K562 (cell line): ENCODE results near the gene TMEM123. TPM values are rescaled to one million over a fixed set of nuclear protein-coding genes. Genes with fewer than 3 reads are reported as not detected.

Source experiments
- C11orf30 ChIP-seq: fragments of 450-650 bp; IDR thresholded peaks from 2 replicates; pipeline ENCODE4 v1.6.1; 2016; ENCODE audit warnings: low read depth, mild to moderate bottlenecking
- CEBPG ChIP-seq, 3 experiments: fragments of 200-800 bp in 1 of 3; sonication (Bioruptor generic) in 1 of 3; sonication (generic) in 1 of 3; formaldehyde crosslinking in 1 of 3; IDR thresholded peaks in 2 of 3; conservative IDR thresholded peaks in 1 of 3; 2 replicates each; pipeline versions ENCODE4 v1.6.1 to v1.8.0; 2016 to 2022; ENCODE audit warnings: missing compliant biosample characterization in 2 of 3, missing genetic modification characterization in 2 of 3, mild to moderate bottlenecking in 1 of 3, missing genetic modification reagents in 1 of 3
- MCM3 ChIP-seq: fragments of 450-650 bp; IDR thresholded peaks from 2 replicates; pipeline ENCODE4 v1.6.1; 2016
- TRIM24 ChIP-seq, 2 experiments: fragments of 450-650 bp; IDR thresholded peaks; 2 replicates each; pipeline ENCODE4 v1.6.1; 2016
- ZNF311 ChIP-seq: fragments of 250-450 bp; sonication (Bioruptor Pico); IDR thresholded peaks from 2 replicates; pipeline ENCODE4 v1.4.0; 2020; ENCODE audit warnings: mild to moderate bottlenecking, moderate library complexity
- ZNF644 ChIP-seq: fragments of 200-800 bp; sonication (Bioruptor generic); IDR thresholded peaks from 2 replicates; pipeline ENCODE4 v1.6.1; 2016; ENCODE audit warnings: low read depth, missing genetic modification characterization, missing compliant biosample characterization
- ZSCAN29 ChIP-seq: fragments of 450-650 bp; IDR thresholded peaks from 2 replicates; pipeline ENCODE4 v1.6.1; 2017
- polyA plus RNA-seq, 8 experiments: library from polyadenylated mRNA; depleted of rRNA in 4 of 8; stranded (reverse) in 5 of 8; unstranded in 3 of 8; fragments of >200 nt; fragmentation: Nextera tagmentation in 2 of 8; fragmentation: Illumina TruSeq in 1 of 8; extraction: Ambion mirVana in 2 of 8; extraction: Trizol in 1 of 8; gene quantifications; 2 replicates each; pipeline versions ENCODE4 v1.2.1 to v1.2.3, GENCODE V29; 2011 to 2014; ENCODE audit warnings: inconsistent platforms in 1 of 8, missing spikeins in 1 of 8
- total RNA-seq, 7 experiments: library from RNA; depleted of rRNA in 6 of 7; stranded (reverse); fragments of >200 nt in 6 of 7; fragmentation: Illumina TruSeq in 2 of 7; extraction: Trizol in 2 of 7; gene quantifications; 2 replicates each; pipeline versions ENCODE4 v1.2.1 to v1.2.3, GENCODE V29; 2011 to 2021; ENCODE audit warnings: low replicate concordance in 1 of 7
- TF ChIP-seq, protein P1 (sequence below): fragments of 450-650 bp; IDR thresholded peaks from 2 replicates; pipeline ENCODE4 v1.6.1; 2016; ENCODE audit warnings: low read depth

The TMEM123 gene
- total and polyA plus RNA-seq, 9 of the 15 experiments (the other 6 are each of a cell fraction or from before 2014, with no cell fraction given): 19.8 to 344 (median 82.4) TPM

GRCh38 chr11:102456381-102456780 lies 3.8 kb upstream of the TMEM123 start (continued):
- TF ChIP-seq, protein P1, sequence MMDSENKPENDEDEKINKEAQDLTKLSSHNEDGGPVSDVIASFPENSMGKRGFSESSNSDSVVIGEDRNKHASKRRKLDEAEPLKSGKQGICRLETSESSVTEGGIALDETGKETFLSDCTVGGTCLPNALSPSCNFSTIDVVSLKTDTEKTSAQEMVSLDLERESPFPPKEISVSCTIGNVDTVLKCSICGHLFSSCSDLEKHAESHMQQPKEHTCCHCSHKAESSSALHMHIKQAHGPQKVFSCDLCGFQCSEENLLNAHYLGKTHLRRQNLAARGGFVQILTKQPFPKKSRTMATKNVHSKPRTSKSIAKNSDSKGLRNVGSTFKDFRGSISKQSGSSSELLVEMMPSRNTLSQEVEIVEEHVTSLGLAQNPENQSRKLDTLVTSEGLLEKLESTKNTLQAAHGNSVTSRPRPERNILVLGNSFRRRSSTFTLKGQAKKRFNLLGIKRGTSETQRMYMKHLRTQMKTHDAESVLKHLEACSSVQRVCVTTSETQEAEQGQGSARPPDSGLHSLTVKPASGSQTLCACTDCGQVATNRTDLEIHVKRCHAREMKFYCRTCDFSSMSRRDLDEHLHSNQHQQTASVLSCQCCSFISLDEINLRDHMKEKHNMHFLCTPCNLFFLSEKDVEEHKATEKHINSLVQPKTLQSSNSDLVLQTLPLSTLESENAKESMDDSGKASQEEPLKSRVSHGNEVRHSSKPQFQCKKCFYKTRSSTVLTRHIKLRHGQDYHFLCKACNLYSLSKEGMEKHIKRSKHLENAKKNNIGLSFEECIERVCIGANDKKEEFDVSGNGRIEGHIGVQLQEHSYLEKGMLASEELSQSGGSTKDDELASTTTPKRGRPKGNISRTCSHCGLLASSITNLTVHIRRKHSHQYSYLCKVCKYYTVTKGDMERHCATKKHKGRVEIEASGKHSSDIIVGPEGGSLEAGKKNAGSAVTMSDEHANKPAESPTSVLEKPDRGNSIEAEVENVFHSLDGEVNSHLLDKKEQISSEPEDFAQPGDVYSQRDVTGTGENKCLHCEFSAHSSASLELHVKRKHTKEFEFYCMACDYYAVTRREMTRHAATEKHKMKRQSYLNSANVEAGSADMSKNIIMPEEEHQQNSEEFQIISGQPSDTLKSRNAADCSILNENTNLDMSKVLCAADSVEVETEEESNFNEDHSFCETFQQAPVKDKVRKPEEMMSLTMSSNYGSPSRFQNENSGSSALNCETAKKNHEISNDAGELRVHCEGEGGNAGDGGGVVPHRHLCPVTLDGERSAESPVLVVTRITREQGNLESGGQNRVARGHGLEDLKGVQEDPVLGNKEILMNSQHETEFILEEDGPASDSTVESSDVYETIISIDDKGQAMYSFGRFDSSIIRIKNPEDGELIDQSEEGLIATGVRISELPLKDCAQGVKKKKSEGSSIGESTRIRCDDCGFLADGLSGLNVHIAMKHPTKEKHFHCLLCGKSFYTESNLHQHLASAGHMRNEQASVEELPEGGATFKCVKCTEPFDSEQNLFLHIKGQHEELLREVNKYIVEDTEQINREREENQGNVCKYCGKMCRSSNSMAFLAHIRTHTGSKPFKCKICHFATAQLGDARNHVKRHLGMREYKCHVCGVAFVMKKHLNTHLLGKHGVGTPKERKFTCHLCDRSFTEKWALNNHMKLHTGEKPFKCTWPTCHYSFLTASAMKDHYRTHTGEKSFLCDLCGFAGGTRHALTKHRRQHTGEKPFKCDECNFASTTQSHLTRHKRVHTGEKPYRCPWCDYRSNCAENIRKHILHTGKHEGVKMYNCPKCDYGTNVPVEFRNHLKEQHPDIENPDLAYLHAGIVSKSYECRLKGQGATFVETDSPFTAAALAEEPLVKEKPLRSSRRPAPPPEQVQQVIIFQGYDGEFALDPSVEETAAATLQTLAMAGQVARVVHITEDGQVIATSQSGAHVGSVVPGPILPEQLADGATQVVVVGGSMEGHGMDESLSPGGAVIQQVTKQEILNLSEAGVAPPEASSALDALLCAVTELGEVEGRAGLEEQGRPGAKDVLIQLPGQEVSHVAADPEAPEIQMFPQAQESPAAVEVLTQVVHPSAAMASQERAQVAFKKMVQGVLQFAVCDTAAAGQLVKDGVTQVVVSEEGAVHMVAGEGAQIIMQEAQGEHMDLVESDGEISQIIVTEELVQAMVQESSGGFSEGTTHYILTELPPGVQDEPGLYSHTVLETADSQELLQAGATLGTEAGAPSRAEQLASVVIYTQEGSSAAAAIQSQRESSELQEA: no peak
- TF ChIP-seq CEBPG (CRISPR knock-in tag; IDR thresholded peaks at IDR 0.05) (peak; percentile 51; the same call in 1 of the 2 replicates), CEBPG (tag; conservative IDR thresholded peaks at IDR 0.05 in 1 of 2, IDR thresholded peaks at IDR 0.05 in 1 of 2) (peak; percentile 63 to 76), ZNF644 (tag) (no peak), ZSCAN29 (no peak), TRIM24 (IDR thresholded peaks at IDR 0.05) (peak in 1 of 2 experiments; percentile 29; a peak in 2 of 4 replicates), ZNF311 (CRISPR knock-in tag) (no peak), MCM3 (no peak), C11orf30 (0 out of 2 replicates have a peak, but pooled peaks have one; percentile 29)
